HEK293 (cell line): Measurements from ENCODE around the gene CDH5.

Experiments
- CTCF ChIA-PET: fragments of 350-600 bp; formaldehyde crosslinking; extraction: SDS; loops from one replicate; lab custom pipeline; 2021; ENCODE audit warnings: antibody characterized with exemption; lab: Yijun Ruan, JAX
- POLR2A ChIA-PET: fragments of 300-600 bp; formaldehyde crosslinking; extraction: SDS; loops from one replicate; lab custom pipeline; 2020; ENCODE audit warnings: antibody characterized with exemption, inconsistent platforms; lab: Yijun Ruan, JAX
- H3K27ac ChIP-seq: fragments of 200-500 bp; sonication (Bioruptor generic); 2 replicates; pipeline ENCODE4 v1.5.1; 2014; ENCODE audit warnings: low read depth, low read length, control low read depth, inconsistent platforms; ENCODE audit errors: extremely low read depth
- H3K36me3 ChIP-seq, 2 experiments: fragments of 200-500 bp in 1 of 2; sonication (Bioruptor generic) in 1 of 2; 1 replicate in 1 of 2; 2 replicates in 1 of 2; pipeline ENCODE4 v1.5.1; 2014 to 2017; ENCODE audit warnings: inconsistent platforms in 2 of 2, low read length in 2 of 2; ENCODE audit not compliant: control insufficient read depth in 2 of 2, insufficient read depth in 1 of 2
- H3K4me1 ChIP-seq: fragments of 200-500 bp; sonication (Bioruptor generic); 2 replicates; pipeline ENCODE4 v1.5.1; 2014; ENCODE audit warnings: mild to moderate bottlenecking, low read length, inconsistent platforms; ENCODE audit not compliant: control insufficient read depth, insufficient read depth
- H3K4me3 ChIP-seq: 2 replicates; pipeline ENCODE4 v1.5.1; 2011; ENCODE audit warnings: low read depth, mild to moderate bottlenecking, control low read depth, low read length, moderate library complexity
- H3K9me3 ChIP-seq: fragments of 200-500 bp; sonication (Bioruptor generic); 2 replicates; pipeline ENCODE4 v1.5.1; 2014; ENCODE audit warnings: low read depth, low read length, inconsistent platforms; ENCODE audit not compliant: control insufficient read depth, insufficient read depth
- FEZF1 ChIP-seq: fragments of 450-650 bp; formaldehyde crosslinking; IDR thresholded peaks from 2 replicates; pipeline ENCODE4 v1.5.1; 2016; ENCODE audit warnings: missing biosample characterization, missing genetic modification characterization
- GFI1B ChIP-seq: fragments of 450-650 bp; formaldehyde crosslinking; IDR thresholded peaks from 2 replicates; pipeline ENCODE4 v1.5.1; 2016; ENCODE audit warnings: missing biosample characterization, missing genetic modification characterization
- KLF7 ChIP-seq: fragments of 450-650 bp; formaldehyde crosslinking; IDR thresholded peaks from 2 replicates; pipeline ENCODE4 v1.5.1; 2016; ENCODE audit warnings: missing biosample characterization, missing genetic modification characterization, borderline replicate concordance
- TRIM28 ChIP-seq: IDR thresholded peaks from 2 replicates; pipeline ENCODE4 v1.6.1; 2011; ENCODE audit warnings: low read length, control low read depth, borderline replicate concordance
- ZBTB20 ChIP-seq: fragments of 450-650 bp; formaldehyde crosslinking; IDR thresholded peaks from 2 replicates; pipeline ENCODE4 v1.5.1; 2016; ENCODE audit warnings: missing biosample characterization, missing genetic modification characterization
- ZBTB49 ChIP-seq: fragments of 450-650 bp; formaldehyde crosslinking; IDR thresholded peaks from 2 replicates; pipeline ENCODE4 v1.5.1; 2016; ENCODE audit warnings: missing biosample characterization, missing genetic modification characterization, low read depth
- ZBTB8A ChIP-seq: fragments of 450-650 bp; formaldehyde crosslinking; IDR thresholded peaks from 2 replicates; pipeline ENCODE4 v1.5.1; 2016; ENCODE audit warnings: missing biosample characterization, missing genetic modification characterization
- ZEB2 ChIP-seq: fragments of 450-650 bp; formaldehyde crosslinking; IDR thresholded peaks from 2 replicates; pipeline ENCODE4 v1.5.1; 2016; ENCODE audit warnings: missing biosample characterization, missing genetic modification characterization
- ZFP3 ChIP-seq: fragments of 450-650 bp; formaldehyde crosslinking; IDR thresholded peaks from 2 replicates; pipeline ENCODE4 v1.5.1; 2016; ENCODE audit warnings: low read depth, missing biosample characterization, missing genetic modification characterization
- ZNF140 ChIP-seq: fragments of 450-650 bp; formaldehyde crosslinking; IDR thresholded peaks from 2 replicates; pipeline ENCODE4 v1.5.1; 2016; ENCODE audit warnings: missing biosample characterization, missing genetic modification characterization
- ZNF24 ChIP-seq: fragments of 450-650 bp; formaldehyde crosslinking; IDR thresholded peaks from 2 replicates; pipeline ENCODE4 v1.5.1; 2016; ENCODE audit warnings: missing biosample characterization, missing genetic modification characterization
- ZNF324 ChIP-seq: fragments of 450-650 bp; formaldehyde crosslinking; IDR thresholded peaks from 2 replicates; pipeline ENCODE4 v1.5.1; 2016; ENCODE audit warnings: missing biosample characterization, missing genetic modification characterization
- ZNF350 ChIP-seq: fragments of 450-650 bp; formaldehyde crosslinking; IDR thresholded peaks from 2 replicates; pipeline ENCODE4 v1.5.0; 2017; ENCODE audit warnings: missing biosample characterization, mild to moderate bottlenecking, missing genetic modification characterization
- ZNF37A ChIP-seq: fragments of 450-650 bp; IDR thresholded peaks from 2 replicates; pipeline ENCODE4 v1.5.1; 2018; ENCODE audit warnings: missing biosample characterization, missing genetic modification characterization
- ZNF433 ChIP-seq: fragments of 450-650 bp; formaldehyde crosslinking; IDR thresholded peaks from 2 replicates; pipeline ENCODE4 v1.5.1; 2016; ENCODE audit warnings: missing biosample characterization, missing genetic modification characterization, low read depth
- ZNF513 ChIP-seq: fragments of 450-650 bp; IDR thresholded peaks from 2 replicates; pipeline ENCODE4 v1.5.1; 2018; ENCODE audit warnings: missing biosample characterization, missing genetic modification characterization
- ZNF560 ChIP-seq: fragments of 450-650 bp; formaldehyde crosslinking; IDR thresholded peaks from 2 replicates; pipeline ENCODE4 v1.5.1; 2017; ENCODE audit warnings: missing biosample characterization, missing genetic modification characterization, borderline replicate concordance
- ZNF561 ChIP-seq: fragments of 450-650 bp; IDR thresholded peaks from 2 replicates; pipeline ENCODE4 v1.5.1; 2018; ENCODE audit warnings: missing biosample characterization, missing genetic modification characterization, borderline replicate concordance
- ZNF658 ChIP-seq: fragments of 450-650 bp; formaldehyde crosslinking; IDR thresholded peaks from 2 replicates; pipeline ENCODE4; 2016; ENCODE audit warnings: missing biosample characterization, missing genetic modification characterization
- ZNF660 ChIP-seq: fragments of 450-650 bp; IDR thresholded peaks from 2 replicates; pipeline ENCODE4 v1.5.1; 2018; ENCODE audit warnings: missing biosample characterization, mild to moderate bottlenecking, missing genetic modification characterization
- ZNF747 ChIP-seq: fragments of 450-650 bp; formaldehyde crosslinking; IDR thresholded peaks from 2 replicates; pipeline ENCODE4 v1.5.1; 2016; ENCODE audit warnings: missing biosample characterization, missing genetic modification characterization
- TF ChIP-seq, protein P1 (sequence below): fragments of 450-650 bp; formaldehyde crosslinking; IDR thresholded peaks from 2 replicates; pipeline ENCODE4 v1.5.1; 2017; ENCODE audit warnings: missing biosample characterization, missing genetic modification characterization
- TF ChIP-seq, protein P2 (sequence below): fragments of 450-650 bp; formaldehyde crosslinking; IDR thresholded peaks from 2 replicates; pipeline ENCODE4 v1.5.1; 2016; ENCODE audit warnings: missing biosample characterization, missing genetic modification characterization

CDH5 gene

DNA sequence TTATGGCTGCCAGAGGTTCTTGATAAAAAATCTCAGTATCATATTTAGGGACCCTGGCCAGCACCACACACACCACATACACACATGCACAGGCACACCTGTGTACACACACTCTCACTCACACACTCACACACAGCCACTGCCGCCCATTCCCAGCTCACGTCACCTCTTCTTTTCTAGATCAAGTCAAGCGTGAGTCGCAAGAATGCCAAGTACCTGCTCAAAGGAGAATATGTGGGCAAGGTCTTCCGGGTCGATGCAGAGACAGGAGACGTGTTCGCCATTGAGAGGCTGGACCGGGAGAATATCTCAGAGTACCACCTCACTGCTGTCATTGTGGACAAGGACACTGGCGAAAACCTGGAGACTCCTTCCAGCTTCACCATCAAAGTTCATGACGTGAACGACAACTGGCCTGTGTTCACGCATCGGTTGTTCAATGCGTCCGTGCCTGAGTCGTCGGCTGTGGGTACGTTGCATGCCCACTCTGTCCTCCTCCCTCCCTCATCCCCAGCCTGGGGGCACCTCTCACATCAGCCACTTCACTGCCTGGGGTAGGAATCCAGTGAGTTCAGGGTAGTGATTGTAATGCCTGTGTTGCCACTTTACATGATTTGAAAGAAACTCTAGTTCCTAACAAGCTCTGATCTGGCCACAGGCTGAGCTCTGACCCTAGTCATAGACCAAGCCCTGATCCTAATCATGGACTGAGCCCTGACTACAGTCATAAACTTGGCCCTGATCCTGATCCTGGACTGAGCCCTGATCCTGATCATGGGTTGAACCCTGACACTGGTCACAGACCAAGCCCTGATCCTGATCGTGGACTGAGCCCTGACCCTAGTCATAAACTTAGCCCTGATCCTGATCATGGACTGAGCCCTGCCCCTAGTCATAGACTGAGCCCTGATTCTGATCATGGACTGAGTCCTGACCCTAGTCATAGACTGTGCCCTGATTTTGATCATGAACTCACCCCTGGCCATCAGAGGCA, 20.4 kb downstream of the CDH5 start (continued):
- TF ChIP-seq ZBTB8A (no peak), ZBTB49 (tag by site-specific recombination) (no peak), KLF7 (no peak), ZNF433 (tag by site-specific recombination) (no peak), ZNF660 (tag by site-specific recombination) (no peak), FEZF1 (tag by site-specific recombination) (no peak)
- TF ChIP-seq, protein P1, sequence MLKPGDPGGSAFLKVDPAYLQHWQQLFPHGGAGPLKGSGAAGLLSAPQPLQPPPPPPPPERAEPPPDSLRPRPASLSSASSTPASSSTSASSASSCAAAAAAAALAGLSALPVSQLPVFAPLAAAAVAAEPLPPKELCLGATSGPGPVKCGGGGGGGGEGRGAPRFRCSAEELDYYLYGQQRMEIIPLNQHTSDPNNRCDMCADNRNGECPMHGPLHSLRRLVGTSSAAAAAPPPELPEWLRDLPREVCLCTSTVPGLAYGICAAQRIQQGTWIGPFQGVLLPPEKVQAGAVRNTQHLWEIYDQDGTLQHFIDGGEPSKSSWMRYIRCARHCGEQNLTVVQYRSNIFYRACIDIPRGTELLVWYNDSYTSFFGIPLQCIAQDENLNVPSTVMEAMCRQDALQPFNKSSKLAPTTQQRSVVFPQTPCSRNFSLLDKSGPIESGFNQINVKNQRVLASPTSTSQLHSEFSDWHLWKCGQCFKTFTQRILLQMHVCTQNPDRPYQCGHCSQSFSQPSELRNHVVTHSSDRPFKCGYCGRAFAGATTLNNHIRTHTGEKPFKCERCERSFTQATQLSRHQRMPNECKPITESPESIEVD (tag by site-specific recombination): no peak

- no peak for TF ChIP-seq ZNF660 (tag by site-specific recombination)
- TF ChIP-seq ZNF24 (tag by site-specific recombination): no peak
- no peak for TF ChIP-seq ZNF37A (tag by site-specific recombination)
- no peaks in the 10 kb centered on the region for H3K4me1 ChIP-seq
- ChIA-PET CTCF (no interaction called here), POLR2A (no interaction called here)
- H3K9me3 ChIP-seq: no peaks in the 10 kb centered on the region
- H3K36me3 ChIP-seq: no peaks in the 10 kb centered on the region
- H3K4me3 ChIP-seq: no peak overlapping the region
- H3K27ac ChIP-seq: no peak overlapping the region
Measured at GRCh38 chr16:66387817-66388332, 21.4 kb downstream of the CDH5 start.

GRCh38 chr16:66388350-66389139, 22.1 kb downstream of the CDH5 start:
- H3K9me3 ChIP-seq: no peaks in the 10 kb centered on the region
- POLR2A ChIA-PET: no interaction called here
- H3K36me3 ChIP-seq: no peaks in the 10 kb centered on the region
- H3K4me3 ChIP-seq: no peak overlapping the region
- H3K4me1 ChIP-seq: no peaks in the 10 kb centered on the region
- CTCF ChIA-PET: interaction anchor here (0.5 kb wide), 1 partner anchor 240 kb away, joined by 3 read pairs; no protein-coding TSS in a partner anchor
- H3K27ac ChIP-seq: no peak overlapping the region
- TF ChIP-seq ZEB2 (tag by site-specific recombination): no peak
- no peak for TF ChIP-seq TRIM28
- no peak for TF ChIP-seq ZNF350 (tag by site-specific recombination)
- TF ChIP-seq ZNF513 (tag by site-specific recombination): no peak
- TF ChIP-seq ZNF747 (tag by site-specific recombination): no peak
- no peak for TF ChIP-seq ZFP3 (tag by site-specific recombination)
- no peak for TF ChIP-seq GFI1B
- TF ChIP-seq ZNF560 (tag by site-specific recombination): no peak
- TF ChIP-seq, protein P2, sequence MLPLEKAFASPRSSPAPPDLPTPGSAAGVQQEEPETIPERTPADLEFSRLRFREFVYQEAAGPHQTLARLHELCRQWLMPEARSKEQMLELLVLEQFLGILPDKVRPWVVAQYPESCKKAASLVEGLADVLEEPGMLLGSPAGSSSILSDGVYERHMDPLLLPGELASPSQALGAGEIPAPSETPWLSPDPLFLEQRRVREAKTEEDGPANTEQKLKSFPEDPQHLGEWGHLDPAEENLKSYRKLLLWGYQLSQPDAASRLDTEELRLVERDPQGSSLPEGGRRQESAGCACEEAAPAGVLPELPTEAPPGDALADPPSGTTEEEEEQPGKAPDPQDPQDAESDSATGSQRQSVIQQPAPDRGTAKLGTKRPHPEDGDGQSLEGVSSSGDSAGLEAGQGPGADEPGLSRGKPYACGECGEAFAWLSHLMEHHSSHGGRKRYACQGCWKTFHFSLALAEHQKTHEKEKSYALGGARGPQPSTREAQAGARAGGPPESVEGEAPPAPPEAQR (tag by site-specific recombination): no peak
- no peak for TF ChIP-seq ZNF658 (tag by site-specific recombination)
- TF ChIP-seq ZNF561: no peak
- TF ChIP-seq ZNF324 (tag by site-specific recombination): no peak
- no peak for TF ChIP-seq ZNF140 (tag by site-specific recombination)
- no peak for TF ChIP-seq ZBTB20
